GM12878 (cell line): ENCODE results near the gene C5orf15. TPM values are rescaled to one million over a fixed set of nuclear protein-coding genes. Genes with fewer than 3 reads are reported as not detected.

Source experiments
- ATAC-seq: fragments of 200-7000 bp; cut with Tn5 transposase; 3 replicates; pipeline ENCODE4 v1.9.1; 2020; ENCODE audit warnings: mild to moderate bottlenecking, moderate library complexity
- BruUV-seq: library from RNA; stranded (reverse); fragments of 400-500 nt; replicated peaks from 2 replicates; lab custom pipeline; 2021; lab: Mats Ljungman, UMichigan
- CTCF ChIA-PET: fragments of 300-600 bp; sonication (Branson Sonifier 250); formaldehyde crosslinking; extraction: SDS; loops from one replicate; lab custom pipeline; 2021; ENCODE audit warnings: inconsistent platforms; lab: Yijun Ruan, JAX
- POLR2A ChIA-PET: fragments of 350-600 bp; formaldehyde crosslinking; extraction: SDS; loops from one replicate; lab custom pipeline; 2021; ENCODE audit warnings: inconsistent platforms; lab: Charles Lee
- RAD21 ChIA-PET: fragments of 300-600 bp; sonication (Branson Sonifier 250); formaldehyde crosslinking; loops from one replicate; lab custom pipeline; 2023; ENCODE audit warnings: antibody characterized with exemption; ENCODE audit not compliant: unreplicated experiment; lab: Charles Lee
- SMC1A ChIA-PET: fragments of 300-600 bp; sonication (Branson Sonifier 250); formaldehyde crosslinking; loops from one replicate; lab custom pipeline; 2023; ENCODE audit not compliant: unreplicated experiment, uncharacterized antibody; lab: Charles Lee
- DNase-seq: peaks from one replicate; pipeline ENCODE4 v3.0.0-alpha.2; 2011; ENCODE audit warnings: low read depth, low spot score
- FAIRE-seq: peaks from 3 replicates; lab custom pipeline; 2011; peaks lifted over from hg19 to GRCh38; lab: Jason Lieb, UNC
- H2AFZ ChIP-seq: 2 replicates; pipeline ENCODE4 v1.6.0; 2011; ENCODE audit warnings: low read depth, low read length, control low read depth; ENCODE audit not compliant: control insufficient read depth
- H3K27ac ChIP-seq: 2 replicates; pipeline ENCODE4 v1.5.1; 2011; ENCODE audit warnings: control low read depth; ENCODE audit not compliant: control insufficient read depth, insufficient read depth
- H3K27me3 ChIP-seq, 2 experiments: replicated peaks in 1 of 2; 2 replicates each; pipeline versions ENCODE4 v1.6.0 to v1.6.1; 2011; ENCODE audit warnings: low read length in 1 of 2; ENCODE audit not compliant: control insufficient read depth in 2 of 2, insufficient read depth in 2 of 2
- H3K36me3 ChIP-seq, 2 experiments: 2 replicates each; pipeline ENCODE4 v1.5.1; 2011; ENCODE audit warnings: low read length in 1 of 2; ENCODE audit not compliant: control insufficient read depth in 2 of 2, insufficient read depth in 2 of 2
- H3K4me1 ChIP-seq: 2 replicates; pipeline ENCODE4 v1.6.1; 2011; ENCODE audit warnings: mild to moderate bottlenecking, low read length, moderate library complexity, mixed read lengths; ENCODE audit not compliant: control insufficient read depth, insufficient read depth
- H3K4me2 ChIP-seq: 2 replicates; pipeline ENCODE4 v1.6.0; 2011; ENCODE audit warnings: control low read depth; ENCODE audit not compliant: control insufficient read depth, insufficient read depth
- H3K4me3 ChIP-seq: fragments of 200-600 bp; sonication (generic); 2 replicates; pipeline ENCODE4 v1.5.1; 2016
- H3K79me2 ChIP-seq: 2 replicates; pipeline ENCODE4 v1.6.0; 2011; ENCODE audit warnings: low read length; ENCODE audit not compliant: control insufficient read depth, insufficient read depth
- H3K9ac ChIP-seq: 2 replicates; pipeline ENCODE4 v1.8.0; 2011; ENCODE audit warnings: low read length, control low read depth, mixed read lengths; ENCODE audit not compliant: control insufficient read depth, insufficient read depth
- H3K9me3 ChIP-seq: replicated peaks from 3 replicates; pipeline ENCODE4 v1.5.1; 2011; ENCODE audit warnings: mild to moderate bottlenecking, low read length; ENCODE audit not compliant: control insufficient read depth, insufficient read depth
- H4K20me1 ChIP-seq: 2 replicates; pipeline ENCODE4 v1.6.0; 2011; ENCODE audit not compliant: control insufficient read depth, insufficient read depth
- BRCA1 ChIP-seq: IDR thresholded peaks from 2 replicates; pipeline ENCODE4 v1.6.1; 2011; ENCODE audit warnings: low read depth, low read length, improper control_type of control experiment
- ESRRA ChIP-seq: IDR thresholded peaks from 2 replicates; pipeline ENCODE4 v1.6.1; 2012; ENCODE audit warnings: mild to moderate bottlenecking, low read length, improper control_type of control experiment
- IRF4 ChIP-seq: IDR thresholded peaks from 2 replicates; pipeline ENCODE4 v1.6.1; 2011; ENCODE audit warnings: low read depth, low read length
- RELA ChIP-seq: fragments of 450-650 bp; IDR thresholded peaks from 2 replicates; pipeline ENCODE4 v1.8.0; 2014; ENCODE audit warnings: borderline replicate concordance; ENCODE audit not compliant: partially characterized antibody
- TAF1 ChIP-seq: IDR thresholded peaks from 2 replicates; pipeline ENCODE4 v1.6.1; 2011; ENCODE audit warnings: mild to moderate bottlenecking, low read depth, low read length, borderline replicate concordance
- YBX1 ChIP-seq: fragments of 450-650 bp; IDR thresholded peaks from 2 replicates; pipeline ENCODE4 v1.6.1; 2016; ENCODE audit warnings: antibody characterized with exemption
- ZBED1 ChIP-seq: IDR thresholded peaks from 2 replicates; pipeline ENCODE4 v1.6.1; 2016; ENCODE audit warnings: borderline replicate concordance
- WGBS: methylation state at CpG from one replicate; pipeline ENCODE4 v1.1.6; 2016; ENCODE audit warnings: low lambda C conversion rate; ENCODE audit not compliant: insufficient replicate concordance, insufficient coverage; ENCODE audit errors: missing lambda C conversion rate; 5-methylcytosine and 5-hydroxymethylcytosine counted together
- in situ Hi-C: fragments of 300-500 bp; cut with MboI; formaldehyde crosslinking; loops from 9 replicates; pipeline ENCODE4 v1.14.3; 2018; ENCODE audit warnings: mixed read lengths
- intact Hi-C: fragments of 100-400 bp; cut with micrococcal nuclease; formaldehyde crosslinking; loops from one replicate; pipeline ENCODE4 v1.14.2; 2022; ENCODE audit not compliant: unreplicated experiment
- polyA plus RNA-seq, 11 experiments: library from polyadenylated mRNA; depleted of rRNA in 4 of 11; unstranded in 6 of 11; stranded (reverse) in 5 of 11; fragments of >200 nt; fragmentation: Nextera tagmentation in 4 of 11; fragmentation: Illumina TruSeq in 1 of 11; extraction: Ambion mirVana in 4 of 11; extraction: Trizol in 1 of 11; gene quantifications; 1 replicate in 1 of 11; 2 replicates in 10 of 11; pipeline versions ENCODE4 v1.2.1 to v1.2.3, GENCODE V29; 2011 to 2016; ENCODE audit warnings: inconsistent platforms in 2 of 11, missing spikeins in 2 of 11, low read depth in 1 of 11
- total RNA-seq, 4 experiments: library from RNA; depleted of rRNA in 3 of 4; stranded (reverse); fragments of >200 nt in 3 of 4; fragmentation: Illumina TruSeq in 1 of 4; extraction: Trizol in 1 of 4; gene quantifications; 2 replicates each; pipeline versions ENCODE4 v1.2.1 to v1.2.3, GENCODE V29; 2013 to 2021
- TF ChIP-seq, protein P1 (sequence below): IDR thresholded peaks from 2 replicates; pipeline ENCODE4 v1.6.1; 2012; ENCODE audit warnings: low read length, inconsistent platforms
- TF ChIP-seq, protein P2 (sequence below): fragments of 450-650 bp; formaldehyde crosslinking; IDR thresholded peaks from 2 replicates; pipeline ENCODE4 v1.5.0; 2022; ENCODE audit warnings: mild to moderate bottlenecking, missing genetic modification characterization

The C5orf15 gene
- total and polyA plus RNA-seq, 10 of the 15 experiments (the other 5 are each of a cell fraction or from before 2014, with no cell fraction given) = 21.7 to 69.6 (median 46.0) TPM

DNA sequence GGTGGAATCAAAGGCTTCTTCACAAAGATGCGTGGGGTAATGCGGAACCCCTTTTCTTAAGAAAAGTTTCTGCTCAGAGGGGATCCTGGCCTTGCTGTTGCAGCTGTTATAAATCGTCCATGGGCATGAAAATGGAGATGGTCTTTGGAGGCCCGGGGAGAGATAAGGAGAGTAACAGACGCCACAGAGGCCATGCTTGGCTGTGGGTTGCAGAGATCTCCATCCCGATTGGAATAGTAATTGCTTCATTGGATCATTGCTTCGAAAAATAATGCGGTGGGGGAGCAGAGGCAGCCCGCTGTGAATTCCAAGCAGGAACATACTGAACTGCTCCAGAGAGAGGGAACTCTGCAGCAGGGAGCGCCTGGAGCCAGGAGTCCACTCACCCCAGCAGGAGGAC, 55.5 kb downstream of the C5orf15 start:
- H3K27ac ChIP-seq = no peak overlapping the region
- BruUV-seq = no TSS peak
- in situ Hi-C loops = no loop called here
- no peaks in the 10 kb centered on the region for H3K36me3 ChIP-seq
- ChIA-PET POLR2A (no interaction called here), CTCF (no interaction called here), SMC1A (no interaction called here)
- intact Hi-C loops = no loop called here
- no peak overlapping the region for H3K4me2 ChIP-seq
- H4K20me1 ChIP-seq = no peaks in the 10 kb centered on the region
- WGBS = 68% methylated on average over 10 of the region's 10 CpGs
- H3K4me3 ChIP-seq = no peak overlapping the region
- no peak for DNase-seq
- FAIRE-seq = no peak
- H3K27me3 ChIP-seq = no peaks in the 10 kb centered on the region; a peak in 1 of 4 replicates
- H3K9me3 ChIP-seq = no peaks in the 10 kb centered on the region
- H3K79me2 ChIP-seq = no peaks in the 10 kb centered on the region
- H3K9ac ChIP-seq = no peak overlapping the region
- H3K4me1 ChIP-seq = no peaks in the 10 kb centered on the region
- H2AFZ ChIP-seq = no peak overlapping the region
- TF ChIP-seq ZBED1 = no peak
- TF ChIP-seq, protein P1, sequence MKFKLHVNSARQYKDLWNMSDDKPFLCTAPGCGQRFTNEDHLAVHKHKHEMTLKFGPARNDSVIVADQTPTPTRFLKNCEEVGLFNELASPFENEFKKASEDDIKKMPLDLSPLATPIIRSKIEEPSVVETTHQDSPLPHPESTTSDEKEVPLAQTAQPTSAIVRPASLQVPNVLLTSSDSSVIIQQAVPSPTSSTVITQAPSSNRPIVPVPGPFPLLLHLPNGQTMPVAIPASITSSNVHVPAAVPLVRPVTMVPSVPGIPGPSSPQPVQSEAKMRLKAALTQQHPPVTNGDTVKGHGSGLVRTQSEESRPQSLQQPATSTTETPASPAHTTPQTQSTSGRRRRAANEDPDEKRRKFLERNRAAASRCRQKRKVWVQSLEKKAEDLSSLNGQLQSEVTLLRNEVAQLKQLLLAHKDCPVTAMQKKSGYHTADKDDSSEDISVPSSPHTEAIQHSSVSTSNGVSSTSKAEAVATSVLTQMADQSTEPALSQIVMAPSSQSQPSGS = no peak
- TF ChIP-seq, all 136 proteins: peak for 0
- RAD21 ChIA-PET = no interaction called here
- ATAC-seq = no peak

GRCh38 chr5:133910571-133910970, 57.9 kb downstream of the C5orf15 start:
- Histone ChIP-seq H3K4me1 (no peaks in the 10 kb centered on the region), H3K79me2 (no peaks in the 10 kb centered on the region), H3K9ac (no peak overlapping the region), H3K27me3 (no peaks in the 10 kb centered on the region; a peak in 2 of 4 replicates), H4K20me1 (no peaks in the 10 kb centered on the region), H3K4me3 (no peak overlapping the region), H3K9me3 (no peaks in the 10 kb centered on the region), H3K4me2 (no peak overlapping the region)
- WGBS = 36% methylated on average over 6 of the region's 6 CpGs
- in situ Hi-C loops = no loop called here
- CTCF ChIA-PET = no interaction called here
- SMC1A ChIA-PET = no interaction called here
- intact Hi-C loops = no loop called here
- POLR2A ChIA-PET = no interaction called here
- RAD21 ChIA-PET = no interaction called here
- TF ChIP-seq YBX1 (no peak), BRCA1 (no peak), TAF1 (no peak), RELA (no peak), IRF4 (no peak), ESRRA (no peak)
- TF ChIP-seq, protein P2, sequence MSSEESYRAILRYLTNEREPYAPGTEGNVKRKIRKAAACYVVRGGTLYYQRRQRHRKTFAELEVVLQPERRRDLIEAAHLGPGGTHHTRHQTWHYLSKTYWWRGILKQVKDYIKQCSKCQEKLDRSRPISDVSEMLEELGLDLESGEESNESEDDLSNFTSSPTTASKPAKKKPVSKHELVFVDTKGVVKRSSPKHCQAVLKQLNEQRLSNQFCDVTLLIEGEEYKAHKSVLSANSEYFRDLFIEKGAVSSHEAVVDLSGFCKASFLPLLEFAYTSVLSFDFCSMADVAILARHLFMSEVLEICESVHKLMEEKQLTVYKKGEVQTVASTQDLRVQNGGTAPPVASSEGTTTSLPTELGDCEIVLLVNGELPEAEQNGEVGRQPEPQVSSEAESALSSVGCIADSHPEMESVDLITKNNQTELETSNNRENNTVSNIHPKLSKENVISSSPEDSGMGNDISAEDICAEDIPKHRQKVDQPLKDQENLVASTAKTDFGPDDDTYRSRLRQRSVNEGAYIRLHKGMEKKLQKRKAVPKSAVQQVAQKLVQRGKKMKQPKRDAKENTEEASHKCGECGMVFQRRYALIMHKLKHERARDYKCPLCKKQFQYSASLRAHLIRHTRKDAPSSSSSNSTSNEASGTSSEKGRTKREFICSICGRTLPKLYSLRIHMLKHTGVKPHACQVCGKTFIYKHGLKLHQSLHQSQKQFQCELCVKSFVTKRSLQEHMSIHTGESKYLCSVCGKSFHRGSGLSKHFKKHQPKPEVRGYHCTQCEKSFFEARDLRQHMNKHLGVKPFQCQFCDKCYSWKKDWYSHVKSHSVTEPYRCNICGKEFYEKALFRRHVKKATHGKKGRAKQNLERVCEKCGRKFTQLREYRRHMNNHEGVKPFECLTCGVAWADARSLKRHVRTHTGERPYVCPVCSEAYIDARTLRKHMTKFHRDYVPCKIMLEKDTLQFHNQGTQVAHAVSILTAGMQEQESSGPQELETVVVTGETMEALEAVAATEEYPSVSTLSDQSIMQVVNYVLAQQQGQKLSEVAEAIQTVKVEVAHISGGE (CRISPR knock-in tag) = no peak
- TF ChIP-seq, all 136 proteins: peak for 0
- Histone ChIP-seq H2AFZ (no peak overlapping the region), H3K36me3 (no peaks in the 10 kb centered on the region), H3K27ac (no peak overlapping the region)
- FAIRE-seq = no peak
- no peak for ATAC-seq
- DNase-seq = no peak
- BruUV-seq = no TSS peak
